Measurements from ENCODE around the gene NOL6.

DNA sequence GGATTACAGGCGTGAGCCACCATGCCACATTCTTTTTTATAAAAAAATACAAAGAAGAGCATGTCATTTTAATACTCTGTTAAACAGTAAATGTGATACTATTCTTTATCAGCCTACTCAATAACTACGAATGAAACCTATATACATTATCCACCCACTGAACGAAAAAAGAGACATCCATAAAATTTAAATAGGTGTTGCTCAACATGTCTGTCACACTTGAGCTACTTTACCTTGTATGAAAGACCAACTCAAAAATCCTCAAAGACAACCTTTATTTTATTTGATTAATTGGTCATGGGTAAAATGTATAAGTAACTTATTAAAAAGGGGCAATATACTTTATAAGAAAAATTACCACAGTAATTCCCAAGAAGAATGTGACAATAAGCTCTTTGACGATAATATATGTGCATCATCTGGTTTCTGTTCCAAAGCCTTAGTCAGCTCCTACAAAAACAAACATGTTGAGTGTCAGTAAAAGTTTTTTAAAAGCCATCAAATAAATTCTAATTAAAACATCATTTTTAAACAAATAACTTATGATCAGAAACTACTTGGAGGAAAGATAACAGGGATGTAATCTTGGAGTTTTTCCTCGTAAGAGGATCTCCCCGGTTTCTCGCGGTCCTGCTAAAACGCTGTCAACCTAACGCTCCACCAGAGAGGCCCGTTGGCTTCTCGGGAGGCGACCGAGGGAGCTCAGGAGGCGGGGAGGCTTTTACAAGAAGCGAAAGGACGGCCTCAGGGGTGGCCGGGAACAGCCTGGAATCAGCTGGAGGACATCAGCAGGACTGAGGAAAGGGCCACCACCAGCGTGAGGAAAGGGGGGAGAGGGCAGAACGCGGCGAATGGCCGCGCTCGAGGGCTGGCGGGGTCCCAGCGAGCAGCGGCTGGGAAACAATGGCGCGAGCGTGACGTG lies 36.8 kb upstream of the NOL6 start:
- peak in 2 of 3 donors; percentile 78 to 79 for TF ChIP-seq POLR2AphosphoS5 (IDR thresholded peaks at IDR 0.05)
- TF ChIP-seq, protein P1, sequence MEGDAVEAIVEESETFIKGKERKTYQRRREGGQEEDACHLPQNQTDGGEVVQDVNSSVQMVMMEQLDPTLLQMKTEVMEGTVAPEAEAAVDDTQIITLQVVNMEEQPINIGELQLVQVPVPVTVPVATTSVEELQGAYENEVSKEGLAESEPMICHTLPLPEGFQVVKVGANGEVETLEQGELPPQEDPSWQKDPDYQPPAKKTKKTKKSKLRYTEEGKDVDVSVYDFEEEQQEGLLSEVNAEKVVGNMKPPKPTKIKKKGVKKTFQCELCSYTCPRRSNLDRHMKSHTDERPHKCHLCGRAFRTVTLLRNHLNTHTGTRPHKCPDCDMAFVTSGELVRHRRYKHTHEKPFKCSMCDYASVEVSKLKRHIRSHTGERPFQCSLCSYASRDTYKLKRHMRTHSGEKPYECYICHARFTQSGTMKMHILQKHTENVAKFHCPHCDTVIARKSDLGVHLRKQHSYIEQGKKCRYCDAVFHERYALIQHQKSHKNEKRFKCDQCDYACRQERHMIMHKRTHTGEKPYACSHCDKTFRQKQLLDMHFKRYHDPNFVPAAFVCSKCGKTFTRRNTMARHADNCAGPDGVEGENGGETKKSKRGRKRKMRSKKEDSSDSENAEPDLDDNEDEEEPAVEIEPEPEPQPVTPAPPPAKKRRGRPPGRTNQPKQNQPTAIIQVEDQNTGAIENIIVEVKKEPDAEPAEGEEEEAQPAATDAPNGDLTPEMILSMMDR (IDR thresholded peaks at IDR 0.05 in 8 of 11, conservative IDR thresholded peaks at IDR 0.05 in 3 of 11) = no peak
